Measurements from ENCODE around the gene TP53I11.

TP53I11 gene

GRCh38 chr11:44883277-44883676 is 67.4 kb downstream of the TP53I11 start:
- H3K9ac ChIP-seq (ENCODE audit: low read length) = no peak overlapping the region
- no peak overlapping the region for H3K27ac ChIP-seq (ENCODE audit: low read depth, low read length, poor library complexity, severe bottlenecking)
- no peak overlapping the region for H2AFZ ChIP-seq (ENCODE audit: low read length)
- H3K36me3 ChIP-seq (ENCODE audit: insufficient read depth, low read length) = no peaks in the 10 kb centered on the region
- H3K4me2 ChIP-seq (ENCODE audit: low read length) = no peak overlapping the region
- no peaks in the 10 kb centered on the region for H3K9me3 ChIP-seq (ENCODE audit: low read length)
- H3F3A ChIP-seq (ENCODE audit: insufficient read depth, low read length) = no peaks in the 10 kb centered on the region
- no peak for TF ChIP-seq CTCF (IDR thresholded peaks at IDR 0.05; ENCODE audit: low read length)
- TF ChIP-seq EZH2 (IDR thresholded peaks at IDR 0.05; ENCODE audit: borderline replicate concordance, low read length) = no peak
- no peaks in the 10 kb centered on the region for H3K9me2 ChIP-seq (ENCODE audit: low read depth, low read length)
- no peak overlapping the region for H3K4me3 ChIP-seq (ENCODE audit: low read depth, low read length, poor library complexity, severe bottlenecking)
- H3K4me1 ChIP-seq (ENCODE audit: insufficient read depth, low read length, severe bottlenecking) = no peaks in the 10 kb centered on the region
- H3K27me3 ChIP-seq (ENCODE audit: insufficient read depth, low read length) = peaks cover 5% of the 10 kb centered on the region; the same call in 1 of the 2 replicates
- no peaks in the 10 kb centered on the region for H3K79me2 ChIP-seq (ENCODE audit: insufficient read depth, low read length)
- no peaks in the 10 kb centered on the region for H4K20me1 ChIP-seq (ENCODE audit: insufficient read depth, low read length)

Measured in OCI-LY1 (cell line).